Panc1 (cell line): ENCODE results near the gene HTR2B. TPM values are rescaled to one million over a fixed set of nuclear protein-coding genes. Genes with fewer than 3 reads are reported as not detected.

Experiments used
- ATAC-seq: fragments of 200-7000 bp; cut with Tn5 transposase; 2 replicates; pipeline ENCODE4 v1.9.1; 2020; ENCODE audit warnings: mild to moderate bottlenecking, moderate library complexity
- BruUV-seq: library from RNA; stranded (reverse); fragments of 400-500 nt; replicated peaks from 2 replicates; lab custom pipeline; 2021; lab: Mats Ljungman, UMichigan
- CTCF ChIA-PET: fragments of 300-600 bp; sonication (Branson Sonifier 250); formaldehyde crosslinking; loops from one replicate; lab custom pipeline; 2022; ENCODE audit warnings: antibody characterized with exemption; lab: Charles Lee
- POLR2A ChIA-PET: fragments of 300-600 bp; sonication (Branson Sonifier 250); formaldehyde crosslinking; loops from one replicate; lab custom pipeline; 2022; ENCODE audit warnings: antibody characterized with exemption; lab: Charles Lee
- DNase-seq: peaks from one replicate; pipeline ENCODE4 v3.0.0-alpha.2; 2010; ENCODE audit warnings: low read depth, low spot score
- H3K27ac ChIP-seq: 2 replicates; pipeline ENCODE4 v1.5.1; 2011; ENCODE audit warnings: mild to moderate bottlenecking, low read length, inconsistent platforms
- H3K27me3 ChIP-seq: fragments of 200-500 bp; sonication (Bioruptor generic); 2 replicates; pipeline ENCODE4 v1.6.0; 2014; ENCODE audit warnings: low read length, inconsistent platforms; ENCODE audit not compliant: control insufficient read depth, insufficient read depth
- H3K36me3 ChIP-seq: fragments of 200-500 bp; sonication (Bioruptor generic); 2 replicates; pipeline ENCODE4 v1.5.1; 2014; ENCODE audit warnings: inconsistent platforms, mild to moderate bottlenecking, low read length, moderate library complexity; ENCODE audit not compliant: control insufficient read depth, insufficient read depth
- H3K4me1 ChIP-seq: 2 replicates; pipeline ENCODE4 v1.5.1; 2011; ENCODE audit warnings: inconsistent platforms, mild to moderate bottlenecking, low read length, moderate library complexity; ENCODE audit not compliant: control insufficient read depth, insufficient read depth
- H3K4me3 ChIP-seq, 2 experiments: 2 replicates each; pipeline ENCODE4 v1.5.1; 2011 to 2012; ENCODE audit warnings: low read depth in 2 of 2, low read length in 2 of 2, mild to moderate bottlenecking in 2 of 2, inconsistent platforms in 1 of 2, moderate library complexity in 1 of 2
- H3K9me3 ChIP-seq: fragments of 200-500 bp; sonication (Bioruptor generic); 2 replicates; pipeline ENCODE4 v1.5.1; 2014; ENCODE audit warnings: low read depth, mild to moderate bottlenecking, inconsistent platforms, low read length, moderate library complexity; ENCODE audit not compliant: control insufficient read depth, insufficient read depth
- POLR2AphosphoS5 ChIP-seq: IDR thresholded peaks from 2 replicates; pipeline ENCODE4 v1.6.1; 2012; ENCODE audit warnings: mild to moderate bottlenecking, low read depth, low read length, moderate library complexity
- SIN3A ChIP-seq: IDR thresholded peaks from 2 replicates; pipeline ENCODE4 v1.6.1; 2012; ENCODE audit warnings: low read depth, mild to moderate bottlenecking, low read length, moderate library complexity, borderline replicate concordance; ENCODE audit not compliant: insufficient read depth
- TCF7L2 ChIP-seq: IDR thresholded peaks from 2 replicates; pipeline ENCODE4 v1.6.1; 2011; ENCODE audit warnings: mild to moderate bottlenecking, low read depth, low read length, inconsistent platforms
- in situ Hi-C: cut with HindIII; loops from 2 replicates; pipeline ENCODE4 v1.10.0; 2016; ENCODE audit warnings: low sequenced_read_pairs, low pct_unique_long_range_greater_than_20kb
- intact Hi-C: fragments of 100-400 bp; cut with micrococcal nuclease; formaldehyde crosslinking; loops from one replicate; pipeline ENCODE4 v1.10.0; 2022; ENCODE audit not compliant: unreplicated experiment
- total RNA-seq: library from RNA; stranded (reverse); gene quantifications from one replicate; pipeline ENCODE4 v1.2.1, GENCODE V29; 2021; ENCODE audit not compliant: unreplicated experiment
- TF ChIP-seq, protein P1 (sequence below), 2 experiments: IDR thresholded peaks; 2 replicates each; pipeline ENCODE4 v1.6.1; 2011 to 2012; ENCODE audit warnings: low read depth in 2 of 2, control low read depth in 1 of 2, low read length in 1 of 2, mild to moderate bottlenecking in 1 of 2, moderate library complexity in 1 of 2; ENCODE audit not compliant: insufficient read depth in 1 of 2
- TF ChIP-seq, protein P2 (sequence below): fragments of 450-650 bp; IDR thresholded peaks from 2 replicates; pipeline ENCODE4 v1.5.1; 2017; ENCODE audit warnings: mild to moderate bottlenecking

The HTR2B gene
- total RNA-seq, 1 experiment from 2014 or later = not detected

GRCh38 chr2:231169488-231169887, 44.6 kb upstream of the HTR2B start:
- DNase-seq (no peak), ATAC-seq (no peak)
- BruUV-seq = no TSS peak
- in situ Hi-C loops (no loop called here), intact Hi-C loops (no loop called here)
- Histone ChIP-seq H3K4me1 (no peaks in the 10 kb centered on the region), H3K9me3 (no peaks in the 10 kb centered on the region), H3K36me3 (peaks cover 44% of the 10 kb centered on the region), H3K27ac (no peak overlapping the region), H3K4me3 (no peak overlapping the region), H3K27me3 (no peaks in the 10 kb centered on the region)
- ChIA-PET POLR2A (no interaction called here), CTCF (interaction anchor here (0.6 kb wide), 1 partner anchor 21 kb away, joined by 7 read pairs; no protein-coding TSS in a partner anchor)
- no peak for TF ChIP-seq POLR2AphosphoS5
- TF ChIP-seq SIN3A = no peak
- no peak for TF ChIP-seq TCF7L2
- TF ChIP-seq, protein P1, sequence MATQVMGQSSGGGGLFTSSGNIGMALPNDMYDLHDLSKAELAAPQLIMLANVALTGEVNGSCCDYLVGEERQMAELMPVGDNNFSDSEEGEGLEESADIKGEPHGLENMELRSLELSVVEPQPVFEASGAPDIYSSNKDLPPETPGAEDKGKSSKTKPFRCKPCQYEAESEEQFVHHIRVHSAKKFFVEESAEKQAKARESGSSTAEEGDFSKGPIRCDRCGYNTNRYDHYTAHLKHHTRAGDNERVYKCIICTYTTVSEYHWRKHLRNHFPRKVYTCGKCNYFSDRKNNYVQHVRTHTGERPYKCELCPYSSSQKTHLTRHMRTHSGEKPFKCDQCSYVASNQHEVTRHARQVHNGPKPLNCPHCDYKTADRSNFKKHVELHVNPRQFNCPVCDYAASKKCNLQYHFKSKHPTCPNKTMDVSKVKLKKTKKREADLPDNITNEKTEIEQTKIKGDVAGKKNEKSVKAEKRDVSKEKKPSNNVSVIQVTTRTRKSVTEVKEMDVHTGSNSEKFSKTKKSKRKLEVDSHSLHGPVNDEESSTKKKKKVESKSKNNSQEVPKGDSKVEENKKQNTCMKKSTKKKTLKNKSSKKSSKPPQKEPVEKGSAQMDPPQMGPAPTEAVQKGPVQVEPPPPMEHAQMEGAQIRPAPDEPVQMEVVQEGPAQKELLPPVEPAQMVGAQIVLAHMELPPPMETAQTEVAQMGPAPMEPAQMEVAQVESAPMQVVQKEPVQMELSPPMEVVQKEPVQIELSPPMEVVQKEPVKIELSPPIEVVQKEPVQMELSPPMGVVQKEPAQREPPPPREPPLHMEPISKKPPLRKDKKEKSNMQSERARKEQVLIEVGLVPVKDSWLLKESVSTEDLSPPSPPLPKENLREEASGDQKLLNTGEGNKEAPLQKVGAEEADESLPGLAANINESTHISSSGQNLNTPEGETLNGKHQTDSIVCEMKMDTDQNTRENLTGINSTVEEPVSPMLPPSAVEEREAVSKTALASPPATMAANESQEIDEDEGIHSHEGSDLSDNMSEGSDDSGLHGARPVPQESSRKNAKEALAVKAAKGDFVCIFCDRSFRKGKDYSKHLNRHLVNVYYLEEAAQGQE (IDR thresholded peaks at IDR 0.05; ENCODE audit: insufficient read depth in 1 of 2, low read depth in 2 of 2, low read length in 1 of 2) = no peak
- TF ChIP-seq, protein P2, sequence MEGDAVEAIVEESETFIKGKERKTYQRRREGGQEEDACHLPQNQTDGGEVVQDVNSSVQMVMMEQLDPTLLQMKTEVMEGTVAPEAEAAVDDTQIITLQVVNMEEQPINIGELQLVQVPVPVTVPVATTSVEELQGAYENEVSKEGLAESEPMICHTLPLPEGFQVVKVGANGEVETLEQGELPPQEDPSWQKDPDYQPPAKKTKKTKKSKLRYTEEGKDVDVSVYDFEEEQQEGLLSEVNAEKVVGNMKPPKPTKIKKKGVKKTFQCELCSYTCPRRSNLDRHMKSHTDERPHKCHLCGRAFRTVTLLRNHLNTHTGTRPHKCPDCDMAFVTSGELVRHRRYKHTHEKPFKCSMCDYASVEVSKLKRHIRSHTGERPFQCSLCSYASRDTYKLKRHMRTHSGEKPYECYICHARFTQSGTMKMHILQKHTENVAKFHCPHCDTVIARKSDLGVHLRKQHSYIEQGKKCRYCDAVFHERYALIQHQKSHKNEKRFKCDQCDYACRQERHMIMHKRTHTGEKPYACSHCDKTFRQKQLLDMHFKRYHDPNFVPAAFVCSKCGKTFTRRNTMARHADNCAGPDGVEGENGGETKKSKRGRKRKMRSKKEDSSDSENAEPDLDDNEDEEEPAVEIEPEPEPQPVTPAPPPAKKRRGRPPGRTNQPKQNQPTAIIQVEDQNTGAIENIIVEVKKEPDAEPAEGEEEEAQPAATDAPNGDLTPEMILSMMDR = no peak

DNA sequence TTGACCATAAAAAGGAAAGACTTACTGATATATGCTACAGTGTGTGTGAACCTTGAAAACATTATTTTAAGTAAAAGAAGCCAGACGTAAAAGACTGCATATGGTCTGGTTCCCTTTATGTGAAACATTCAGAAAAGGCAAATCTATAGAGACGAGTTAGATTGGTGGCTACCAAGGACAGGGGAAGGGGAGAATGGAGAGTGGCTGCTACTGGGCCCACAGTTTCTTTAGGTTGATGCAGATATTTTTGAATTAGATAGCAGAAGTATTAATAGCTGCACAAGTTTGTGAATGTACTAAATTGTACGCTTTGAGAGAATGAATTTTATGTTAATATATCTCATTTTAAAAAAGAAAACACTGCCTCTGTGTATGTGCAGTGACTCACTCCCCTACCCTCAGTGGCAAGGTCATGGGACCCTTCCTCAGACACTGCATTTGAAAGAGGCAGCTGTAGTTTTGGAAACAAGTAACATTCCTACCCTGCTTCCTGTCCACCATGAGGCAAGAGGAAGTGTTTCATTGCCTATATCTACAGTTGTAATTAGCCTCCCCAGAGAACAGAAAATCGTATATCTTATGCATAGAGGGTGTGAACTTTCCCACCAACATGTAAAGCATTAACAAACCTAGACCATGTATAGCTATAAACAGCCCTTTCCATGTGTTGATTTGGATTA, 43.8 kb upstream of the HTR2B start:
- Histone ChIP-seq H3K36me3 (peaks cover 48% of the 10 kb centered on the region), H3K27me3 (no peaks in the 10 kb centered on the region), H3K9me3 (no peaks in the 10 kb centered on the region), H3K4me3 (no peak overlapping the region), H3K27ac (no peak overlapping the region), H3K4me1 (no peaks in the 10 kb centered on the region)
- ChIA-PET POLR2A (no interaction called here), CTCF (no interaction called here)
- intact Hi-C loops (no loop called here), in situ Hi-C loops (no loop called here)
- TF ChIP-seq, protein P1 (IDR thresholded peaks at IDR 0.05; ENCODE audit: insufficient read depth in 1 of 2, low read depth in 2 of 2, low read length in 1 of 2) = no peak
- TF ChIP-seq, protein P2 = no peak
- no peak for TF ChIP-seq SIN3A
- no peak for TF ChIP-seq TCF7L2
- no peak for TF ChIP-seq POLR2AphosphoS5
- BruUV-seq = no TSS peak
- DNase-seq = no peak
- no peak for ATAC-seq
